ENCODE data around the gene IFI35. TPM values are rescaled to one million over a fixed set of nuclear protein-coding genes. Genes with fewer than 3 reads are reported as not detected.

The IFI35 gene
- total RNA-seq, 5 donors from 2014 or later (not counting 1 experiment from before 2014, with no cell fraction given), result 27.0 to 44.6 (median 34.1) TPM

- H3K9me3 ChIP-seq, result no peaks in the 10 kb centered on the region
- Mint-ChIP-seq H3K4me1 (peaks cover 12 to 22% (median 21%) of the 10 kb centered on the region in 3 donors), H3K27me3 (no peaks in the 10 kb centered on the region), H3K4me3 (peak overlapping the region; percentile 64 to 95 (median 70)), H3K9me3 (no peaks in the 10 kb centered on the region), H3K36me3 (no peaks in the 10 kb centered on the region), H3K27ac (peak overlapping the region in 1 of 2 donors; percentile 54)
- no peak overlapping the region for H3K4me3 ChIP-seq (ENCODE audit: control insufficient read depth in 1 of 2, extremely low read depth in 1 of 2, low read length in 1 of 2)
- no peaks in the 10 kb centered on the region for H3K27me3 ChIP-seq (replicated peaks in 1 of 2; ENCODE audit: control insufficient read depth in 2 of 2, extremely low read depth in 1 of 2, insufficient read depth in 2 of 2, low read length in 1 of 2)
- ChIA-PET CTCF (no interaction called here), POLR2A (no interaction called here)
- ATAC-seq (replicated peaks in 1 of 4), result no peak
- DNase-seq, result no peak
- no peak overlapping the region for H3K27ac ChIP-seq (ENCODE audit: low read length)
- no peaks in the 10 kb centered on the region for H3K36me3 ChIP-seq (ENCODE audit: control insufficient read depth in 2 of 2, extremely low read depth in 1 of 2, insufficient read depth in 1 of 2, low read length in 1 of 2)
- H3K4me1 ChIP-seq (ENCODE audit: control insufficient read depth in 1 of 2, extremely low read depth in 1 of 2, insufficient read depth in 2 of 2, low read length in 2 of 2), result peaks cover 2 to 41% of the 10 kb centered on the region in 2 experiments
- 88% methylated on average over 10 of the region's 16 CpGs for WGBS (ENCODE audit: insufficient coverage)
Observed at GRCh38 chr17:43025766-43026537, 19.4 kb downstream of the IFI35 start.

- Mint-ChIP-seq H3K4me3 (peak overlapping the region; percentile 18 to 54 (median 34)), H3K27me3 (no peaks in the 10 kb centered on the region), H3K4me1 (peaks cover 8 to 17% (median 16%) of the 10 kb centered on the region in 3 donors), H3K9me3 (no peaks in the 10 kb centered on the region), H3K36me3 (no peaks in the 10 kb centered on the region), H3K27ac (peak overlapping the region in 1 of 2 donors; percentile 54)
- no peak for ATAC-seq (replicated peaks in 1 of 4)
- no peak overlapping the region for H3K4me3 ChIP-seq (ENCODE audit: control insufficient read depth in 1 of 2, extremely low read depth in 1 of 2, low read length in 1 of 2)
- POLR2A ChIA-PET, result no interaction called here
- H3K27me3 ChIP-seq (replicated peaks in 1 of 2; ENCODE audit: control insufficient read depth in 2 of 2, extremely low read depth in 1 of 2, insufficient read depth in 2 of 2, low read length in 1 of 2), result no peaks in the 10 kb centered on the region
- 100% methylated on average over 1 of the region's 5 CpGs for WGBS (ENCODE audit: insufficient coverage)
- peaks cover 2 to 34% of the 10 kb centered on the region in 2 experiments for H3K4me1 ChIP-seq (ENCODE audit: control insufficient read depth in 1 of 2, extremely low read depth in 1 of 2, insufficient read depth in 2 of 2, low read length in 2 of 2)
- peak in 1 of 35 experiments; percentile 32 for DNase-seq
- H3K36me3 ChIP-seq (ENCODE audit: control insufficient read depth in 2 of 2, extremely low read depth in 1 of 2, insufficient read depth in 1 of 2, low read length in 1 of 2), result no peaks in the 10 kb centered on the region
- CTCF ChIA-PET, result no interaction called here
- H3K9me3 ChIP-seq, result no peaks in the 10 kb centered on the region
- no peak overlapping the region for H3K27ac ChIP-seq (ENCODE audit: low read length)
Observed at GRCh38 chr17:43026595-43026994, 20.0 kb downstream of the IFI35 start.

- Mint-ChIP-seq H3K27me3 (no peaks in the 10 kb centered on the region), H3K9me3 (no peaks in the 10 kb centered on the region), H3K36me3 (no peaks in the 10 kb centered on the region), H3K27ac (peak overlapping the region in 1 of 2 donors; percentile 54), H3K4me3 (no peak overlapping the region), H3K4me1 (peaks cover 8 to 16% (median 14%) of the 10 kb centered on the region in 3 donors)
- CTCF ChIA-PET, result no interaction called here
- POLR2A ChIA-PET, result no interaction called here
- Histone ChIP-seq H3K36me3 (ENCODE audit: control insufficient read depth in 2 of 2, extremely low read depth in 1 of 2, insufficient read depth in 1 of 2, low read length in 1 of 2) (no peaks in the 10 kb centered on the region), H3K27ac (ENCODE audit: low read length) (no peak overlapping the region), H3K9me3 (no peaks in the 10 kb centered on the region), H3K27me3 (replicated peaks in 1 of 2; ENCODE audit: control insufficient read depth in 2 of 2, extremely low read depth in 1 of 2, insufficient read depth in 2 of 2, low read length in 1 of 2) (no peaks in the 10 kb centered on the region), H3K4me3 (ENCODE audit: control insufficient read depth in 1 of 2, extremely low read depth in 1 of 2, low read length in 1 of 2) (no peak overlapping the region), H3K4me1 (ENCODE audit: control insufficient read depth in 1 of 2, extremely low read depth in 1 of 2, insufficient read depth in 2 of 2, low read length in 2 of 2) (peaks cover 0 to 30% of the 10 kb centered on the region in 2 experiments)
- ATAC-seq (replicated peaks in 1 of 4), result no peak
- no peak for DNase-seq
- WGBS (ENCODE audit: insufficient coverage), result 100% methylated on average over 3 of the region's 9 CpGs
Observed at GRCh38 chr17:43027091-43028032, 20.8 kb downstream of the IFI35 start.

DNA sequence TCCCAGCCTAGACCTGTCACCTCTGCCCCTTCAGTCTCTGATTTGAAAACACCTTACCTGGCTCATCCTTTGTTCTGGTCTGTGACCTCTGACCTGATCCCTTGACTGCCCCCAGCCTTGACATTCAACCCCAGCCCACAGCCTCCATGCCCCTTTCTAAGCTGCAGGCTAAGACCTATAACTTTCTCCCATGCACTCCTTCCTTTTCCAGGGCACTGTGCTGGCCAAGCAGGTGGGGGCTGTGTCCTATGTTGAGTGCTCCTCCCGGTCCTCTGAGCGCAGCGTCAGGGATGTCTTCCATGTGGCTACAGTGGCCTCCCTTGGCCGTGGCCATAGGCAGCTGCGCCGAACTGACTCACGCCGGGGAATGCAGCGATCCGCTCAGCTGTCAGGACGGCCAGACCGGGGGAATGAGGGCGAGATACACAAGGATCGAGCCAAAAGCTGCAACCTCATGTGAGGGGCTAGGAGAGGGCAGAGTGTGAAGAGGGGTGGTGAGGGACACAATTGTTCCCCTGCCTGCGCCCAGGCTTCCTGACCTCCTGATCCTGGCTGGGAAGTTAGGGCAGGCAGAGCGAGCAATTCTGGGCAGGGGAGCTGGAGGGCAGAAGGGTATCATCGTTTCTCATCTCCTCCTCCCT is 21.8 kb downstream of the IFI35 start:
- H3K36me3 Mint-ChIP-seq, result no peaks in the 10 kb centered on the region
- H3K36me3 ChIP-seq (ENCODE audit: control insufficient read depth in 2 of 2, extremely low read depth in 1 of 2, insufficient read depth in 1 of 2, low read length in 1 of 2), result no peaks in the 10 kb centered on the region
- no peak overlapping the region for H3K27ac ChIP-seq (ENCODE audit: low read length)
- ChIA-PET CTCF (no interaction called here), POLR2A (no interaction called here)
- H3K27ac Mint-ChIP-seq, result no peak overlapping the region
- H3K4me1 ChIP-seq (ENCODE audit: control insufficient read depth in 1 of 2, extremely low read depth in 1 of 2, insufficient read depth in 2 of 2, low read length in 2 of 2), result peaks cover 0 to 23% of the 10 kb centered on the region in 2 experiments
- H3K9me3 Mint-ChIP-seq, result no peaks in the 10 kb centered on the region
- DNase-seq, result no peak
- 93% methylated on average over 14 of the region's 17 CpGs for WGBS (ENCODE audit: insufficient coverage)
- H3K4me1 Mint-ChIP-seq, result peaks cover 8 to 16% (median 14%) of the 10 kb centered on the region in 3 donors
- ATAC-seq (replicated peaks in 1 of 4), result no peak
- no peak overlapping the region for H3K4me3 Mint-ChIP-seq
- no peak overlapping the region for H3K4me3 ChIP-seq (ENCODE audit: control insufficient read depth in 1 of 2, extremely low read depth in 1 of 2, low read length in 1 of 2)
- H3K9me3 ChIP-seq, result no peaks in the 10 kb centered on the region
- H3K27me3 ChIP-seq (replicated peaks in 1 of 2; ENCODE audit: control insufficient read depth in 2 of 2, extremely low read depth in 1 of 2, insufficient read depth in 2 of 2, low read length in 1 of 2), result no peaks in the 10 kb centered on the region
- H3K27me3 Mint-ChIP-seq, result no peaks in the 10 kb centered on the region

DNA sequence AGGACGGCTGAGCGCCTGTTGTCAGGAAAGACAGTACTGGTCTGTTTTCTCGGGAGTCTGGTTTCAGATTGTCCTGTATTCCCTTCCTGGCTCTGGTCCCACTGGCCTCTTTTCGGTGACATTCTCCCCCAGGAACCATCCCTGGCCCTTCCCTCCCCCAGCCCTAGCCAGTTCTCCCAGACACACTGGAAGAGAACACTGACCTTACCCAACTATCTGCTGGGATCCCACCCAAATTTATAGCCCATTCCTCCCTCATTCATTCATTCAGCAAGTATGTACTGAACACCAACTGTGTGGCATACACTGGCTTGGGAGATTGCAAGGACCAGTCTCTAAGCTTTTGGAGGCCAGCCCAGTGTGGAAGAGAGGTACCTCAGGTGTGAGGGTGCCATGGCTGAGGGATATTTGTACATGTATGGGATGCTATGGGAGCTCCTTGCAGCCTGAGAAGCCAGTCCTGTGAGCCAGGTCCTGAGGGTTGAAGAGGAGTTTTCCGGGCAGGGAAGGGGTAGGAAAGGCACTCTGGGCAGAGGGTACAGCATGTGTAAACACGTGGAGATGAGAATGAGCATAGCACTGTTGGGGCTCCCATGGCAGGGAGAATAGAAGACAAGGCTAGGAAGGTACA is 23.7 kb downstream of the IFI35 start:
- no peaks in the 10 kb centered on the region for H3K27me3 Mint-ChIP-seq
- no peak overlapping the region for H3K4me3 Mint-ChIP-seq
- no peak overlapping the region for H3K4me3 ChIP-seq (ENCODE audit: control insufficient read depth in 1 of 2, extremely low read depth in 1 of 2, low read length in 1 of 2)
- H3K36me3 Mint-ChIP-seq, result no peaks in the 10 kb centered on the region
- ChIA-PET POLR2A (no interaction called here), CTCF (interaction anchor here in 1 of 2 donors (0.6 kb wide), 1 partner anchor 602 kb away, joined by 3 read pairs; no protein-coding TSS in a partner anchor)
- H3K27ac ChIP-seq (ENCODE audit: low read length), result no peak overlapping the region
- peaks cover 0 to 4% (median 2%) of the 10 kb centered on the region in 3 donors for H3K4me1 Mint-ChIP-seq
- no peaks in the 10 kb centered on the region for H3K36me3 ChIP-seq (ENCODE audit: control insufficient read depth in 2 of 2, extremely low read depth in 1 of 2, insufficient read depth in 1 of 2, low read length in 1 of 2)
- H3K9me3 Mint-ChIP-seq, result no peaks in the 10 kb centered on the region
- ATAC-seq (replicated peaks in 1 of 4) (no peak), DNase-seq (no peak)
- H3K4me1 ChIP-seq (ENCODE audit: control insufficient read depth in 1 of 2, extremely low read depth in 1 of 2, insufficient read depth in 2 of 2, low read length in 2 of 2), result peaks cover 0 to 6% of the 10 kb centered on the region in 2 experiments
- WGBS (ENCODE audit: insufficient coverage), result 82% methylated on average over 6 of the region's 6 CpGs
- no peaks in the 10 kb centered on the region for H3K9me3 ChIP-seq
- H3K27me3 ChIP-seq (replicated peaks in 1 of 2; ENCODE audit: control insufficient read depth in 2 of 2, extremely low read depth in 1 of 2, insufficient read depth in 2 of 2, low read length in 1 of 2), result no peaks in the 10 kb centered on the region
- no peak overlapping the region for H3K27ac Mint-ChIP-seq

- Histone ChIP-seq H3K36me3 (ENCODE audit: control insufficient read depth in 2 of 2, extremely low read depth in 1 of 2, insufficient read depth in 1 of 2, low read length in 1 of 2) (no peaks in the 10 kb centered on the region), H3K4me3 (ENCODE audit: control insufficient read depth in 1 of 2, extremely low read depth in 1 of 2, low read length in 1 of 2) (no peak overlapping the region), H3K4me1 (ENCODE audit: control insufficient read depth in 1 of 2, extremely low read depth in 1 of 2, insufficient read depth in 2 of 2, low read length in 2 of 2) (no peaks in the 10 kb centered on the region), H3K27ac (ENCODE audit: low read length) (no peak overlapping the region), H3K27me3 (replicated peaks in 1 of 2; ENCODE audit: control insufficient read depth in 2 of 2, extremely low read depth in 1 of 2, insufficient read depth in 2 of 2, low read length in 1 of 2) (no peaks in the 10 kb centered on the region), H3K9me3 (no peaks in the 10 kb centered on the region)
- ChIA-PET POLR2A (no interaction called here), CTCF (no interaction called here)
- H3K36me3 Mint-ChIP-seq, result no peaks in the 10 kb centered on the region
- no peak for ATAC-seq (replicated peaks in 1 of 4)
- no peaks in the 10 kb centered on the region for H3K9me3 Mint-ChIP-seq
- WGBS (ENCODE audit: insufficient coverage), result no CpG with 5 or more reads among the region's 3 CpGs
- no peak overlapping the region for H3K27ac Mint-ChIP-seq
- no peak overlapping the region for H3K4me3 Mint-ChIP-seq
- no peaks in the 10 kb centered on the region for H3K4me1 Mint-ChIP-seq
- DNase-seq, result no peak
- no peaks in the 10 kb centered on the region for H3K27me3 Mint-ChIP-seq
Observed at GRCh38 chr17:43031666-43032065, 25.1 kb downstream of the IFI35 start.
